GM21360 (cell line): Measurements from ENCODE around the gene BRINP2.

Source experiments
- ATAC-seq: cut with Tn5 transposase; IDR thresholded peaks from one replicate; pipeline ENCODE4 v1.9.1; 2021; ENCODE audit warnings: mild to moderate bottlenecking, moderate library complexity; ENCODE audit not compliant: unreplicated experiment

BRINP2 gene

GRCh38 chr1:177257576-177257975 lies 86.8 kb downstream of the BRINP2 start:
- no peak for ATAC-seq

- no peak for ATAC-seq
Observed at GRCh38 chr1:177270863-177271262, 100.1 kb downstream of the BRINP2 start.

GRCh38 chr1:177273141-177273540 lies 102.4 kb downstream of the BRINP2 start:
- no peak for ATAC-seq

GRCh38 chr1:177274687-177275211 lies 104.0 kb downstream of the BRINP2 start:
- ATAC-seq, result no peak

GRCh38 chr1:177275736-177276135 lies 105.0 kb downstream of the BRINP2 start:
- ATAC-seq, result no peak

GRCh38 chr1:177278626-177279390 lies 108.0 kb downstream of the BRINP2 start:
- no peak for ATAC-seq

- ATAC-seq, result no peak
Observed at GRCh38 chr1:177281901-177282300, 111.1 kb downstream of the BRINP2 start.

GRCh38 chr1:177282976-177283375 lies 112.2 kb downstream of the BRINP2 start:
- no peak for ATAC-seq

- no peak for ATAC-seq
Observed at GRCh38 chr1:177283380-177283779, 112.6 kb downstream of the BRINP2 start.

- no peak for ATAC-seq
Observed at GRCh38 chr1:177286396-177286795, 115.6 kb downstream of the BRINP2 start.

GRCh38 chr1:177287270-177287669 lies 116.5 kb downstream of the BRINP2 start:
- ATAC-seq, result no peak

GRCh38 chr1:177287994-177288393 lies 117.2 kb downstream of the BRINP2 start:
- ATAC-seq, result no peak

- no peak for ATAC-seq
Observed at GRCh38 chr1:177289532-177289931, 118.8 kb downstream of the BRINP2 start.

- no peak for ATAC-seq
Observed at GRCh38 chr1:177300431-177300830, 129.7 kb downstream of the BRINP2 start.

- ATAC-seq, result no peak
Observed at GRCh38 chr1:177301425-177302124, 130.8 kb downstream of the BRINP2 start.

- ATAC-seq, result no peak
Observed at GRCh38 chr1:177302357-177303044, 131.7 kb downstream of the BRINP2 start.

- ATAC-seq, result no peak
Observed at GRCh38 chr1:177305040-177306018, 134.6 kb downstream of the BRINP2 start.

GRCh38 chr1:177306019-177306415 lies 135.3 kb downstream of the BRINP2 start:
- no peak for ATAC-seq

GRCh38 chr1:177306981-177307380 lies 136.2 kb downstream of the BRINP2 start:
- no peak for ATAC-seq

GRCh38 chr1:177307771-177308170 lies 137.0 kb downstream of the BRINP2 start:
- ATAC-seq, result no peak
